HCT116 (cell line): ENCODE measurements around the gene CNTNAP2.

Experiments used
- ATF3 ChIP-seq: IDR thresholded peaks from 2 replicates; pipeline ENCODE4 v1.6.1; 2012
- CTCF ChIP-seq, 3 experiments: fragments of 200-600 bp in 1 of 3; sonication (generic) in 1 of 3; IDR thresholded peaks in 2 of 3; conservative IDR thresholded peaks in 1 of 3; 2 replicates each; pipeline ENCODE4 v1.5.1; 2012 to 2017; ENCODE audit warnings: low read depth in 2 of 3, low read length in 2 of 3, antibody characterized with exemption in 1 of 3, borderline replicate concordance in 1 of 3, control low read depth in 1 of 3, mild to moderate bottlenecking in 1 of 3, mixed read lengths in 1 of 3, mixed run types in 1 of 3, moderate library complexity in 1 of 3; ENCODE audit not compliant: insufficient read depth in 1 of 3
- EZH2phosphoT487 ChIP-seq: fragments of 200-600 bp; IDR thresholded peaks from 2 replicates; pipeline ENCODE4 v1.6.1; 2018; ENCODE audit warnings: antibody characterized with exemption, borderline replicate concordance
- FOSL1 ChIP-seq: IDR thresholded peaks from 2 replicates; pipeline ENCODE4 v1.6.1; 2012; ENCODE audit warnings: low read depth
- POLR2A ChIP-seq: IDR thresholded peaks from 2 replicates; pipeline ENCODE4 v1.7.0; 2011; ENCODE audit warnings: borderline replicate concordance; ENCODE audit not compliant: insufficient read depth, insufficient read length; ENCODE audit errors: extremely low read depth
- REST ChIP-seq: IDR thresholded peaks from 2 replicates; pipeline ENCODE4 v1.6.1; 2012; ENCODE audit warnings: low read depth

- no peak for TF ChIP-seq CTCF (IDR thresholded peaks at IDR 0.05 in 2 of 3, conservative IDR thresholded peaks at IDR 0.05 in 1 of 3; ENCODE audit: borderline replicate concordance in 1 of 3, insufficient read depth in 1 of 3, low read depth in 2 of 3, low read length in 2 of 3)
- no peak for TF ChIP-seq EZH2phosphoT487
- no peak for TF ChIP-seq FOSL1
- TF ChIP-seq POLR2A: no peak
- TF ChIP-seq ATF3: no peak
- no peak for TF ChIP-seq REST
Measured at GRCh38 chr7:146232604-146233003, 116.0 kb downstream of the CNTNAP2 start.
